Stimulated activated CD4-positive, alpha-beta T cell treated with anti-CD3 and anti-CD28 coated beads, Interleukin-15, amount 100 ng/mL, for 24 hours (primary cell): Measurements from ENCODE around the gene ME1.
A peak's percentile ranks its signal among the peaks of the same experiment; 100 is the strongest.
"Not testable (repeated sequence)": the region's sequence is repeated elsewhere in the genome, so short reads cannot be mapped to it uniquely, and the experiment has no call there.

Experiments used
- DNase-seq: peaks from one replicate; pipeline ENCODE4 v3.0.0-alpha.2; 2020

ME1 gene

GRCh38 chr6:83250235-83250634 lies 180.6 kb downstream of the ME1 start:
- DNase-seq: no peak

GRCh38 chr6:83247471-83247870 lies 183.4 kb downstream of the ME1 start:
- DNase-seq: no peak

GRCh38 chr6:83231146-83231545 lies 199.7 kb downstream of the ME1 start:
- no peak for DNase-seq

GRCh38 chr6:83226517-83226916 lies 204.3 kb downstream of the ME1 start:
- no peak for DNase-seq

- DNase-seq: no peak
Measured at GRCh38 chr6:83221889-83222479, 208.9 kb downstream of the ME1 start.

GRCh38 chr6:83221276-83221675 lies 209.6 kb downstream of the ME1 start:
- DNase-seq: no peak

- no peak for DNase-seq
Measured at GRCh38 chr6:83220121-83220520, 210.7 kb downstream of the ME1 start.

- no peak for DNase-seq
Measured at GRCh38 chr6:83218646-83219045, 212.2 kb downstream of the ME1 start.

- DNase-seq: no peak
Measured at GRCh38 chr6:83216806-83217205, 214.0 kb downstream of the ME1 start.

- DNase-seq: peak; percentile 63
Measured at GRCh38 chr6:83215131-83216047, 215.5 kb downstream of the ME1 start.

- no peak for DNase-seq
Measured at GRCh38 chr6:83202031-83202430, 228.8 kb downstream of the ME1 start.

- DNase-seq: no peak
Measured at GRCh38 chr6:83199863-83200225, 231.0 kb downstream of the ME1 start.

GRCh38 chr6:83199173-83199862 lies 231.5 kb downstream of the ME1 start:
- no peak for DNase-seq

GRCh38 chr6:83198486-83199172 lies 232.2 kb downstream of the ME1 start:
- DNase-seq: no peak

- DNase-seq: peak; percentile 36
Measured at GRCh38 chr6:83193747-83194566, 236.9 kb downstream of the ME1 start.

- peak; percentile 92 for DNase-seq
Measured at GRCh38 chr6:83192871-83193746, 237.7 kb downstream of the ME1 start, which contains the start of the genes PGM3 and RWDD2A. TSS of gene PGM3 (minus strand) at chr6:83193265. CDS start at chr6:83191012, 2,253 bp downstream. TSS of gene RWDD2A (plus strand) at chr6:83193357. CDS start at chr6:83194452, 1,095 bp downstream.

- no peak for DNase-seq
Measured at GRCh38 chr6:83192456-83192855, 238.4 kb downstream of the ME1 start.

- DNase-seq: not testable (repeated sequence)
Measured at GRCh38 chr6:83191974-83192373, 238.9 kb downstream of the ME1 start.

GRCh38 chr6:83190626-83191025 lies 240.2 kb downstream of the ME1 start:
- no peak for DNase-seq

GRCh38 chr6:83188501-83188900 lies 242.3 kb downstream of the ME1 start:
- DNase-seq: no peak

GRCh38 chr6:83185096-83185495 lies 245.8 kb downstream of the ME1 start:
- DNase-seq: no peak
